OCI-LY1 (cell line): ENCODE results near the gene WNT2B.

Experiments
- EZH2 ChIP-seq: fragments of 200-600 bp; sonication (generic), shearing (Covaris generic); IDR thresholded peaks from 2 replicates; pipeline ENCODE4 v1.8.0; 2017; ENCODE audit warnings: borderline replicate concordance, mixed run types, mild to moderate bottlenecking, antibody characterized with exemption, low read length, moderate library complexity, mixed read lengths
- TF ChIP-seq, protein P1 (sequence below): fragments of 200-600 bp; sonication (generic), shearing (Covaris generic); IDR thresholded peaks from 2 replicates; pipeline ENCODE4 v1.5.1; 2017; ENCODE audit warnings: mild to moderate bottlenecking, antibody characterized with exemption, low read length, moderate library complexity, mixed read lengths

- TF ChIP-seq, protein P1, sequence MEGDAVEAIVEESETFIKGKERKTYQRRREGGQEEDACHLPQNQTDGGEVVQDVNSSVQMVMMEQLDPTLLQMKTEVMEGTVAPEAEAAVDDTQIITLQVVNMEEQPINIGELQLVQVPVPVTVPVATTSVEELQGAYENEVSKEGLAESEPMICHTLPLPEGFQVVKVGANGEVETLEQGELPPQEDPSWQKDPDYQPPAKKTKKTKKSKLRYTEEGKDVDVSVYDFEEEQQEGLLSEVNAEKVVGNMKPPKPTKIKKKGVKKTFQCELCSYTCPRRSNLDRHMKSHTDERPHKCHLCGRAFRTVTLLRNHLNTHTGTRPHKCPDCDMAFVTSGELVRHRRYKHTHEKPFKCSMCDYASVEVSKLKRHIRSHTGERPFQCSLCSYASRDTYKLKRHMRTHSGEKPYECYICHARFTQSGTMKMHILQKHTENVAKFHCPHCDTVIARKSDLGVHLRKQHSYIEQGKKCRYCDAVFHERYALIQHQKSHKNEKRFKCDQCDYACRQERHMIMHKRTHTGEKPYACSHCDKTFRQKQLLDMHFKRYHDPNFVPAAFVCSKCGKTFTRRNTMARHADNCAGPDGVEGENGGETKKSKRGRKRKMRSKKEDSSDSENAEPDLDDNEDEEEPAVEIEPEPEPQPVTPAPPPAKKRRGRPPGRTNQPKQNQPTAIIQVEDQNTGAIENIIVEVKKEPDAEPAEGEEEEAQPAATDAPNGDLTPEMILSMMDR: no peak
- TF ChIP-seq EZH2: no peak
Measured at GRCh38 chr1:112513112-112513870, 4.5 kb downstream of the WNT2B start.
